GM19455 (cell line): ENCODE measurements around the gene EXD1.
"Not testable (repeated sequence)": the region's sequence is repeated elsewhere in the genome, so short reads cannot be mapped to it uniquely, and the experiment has no call there.

ENCODE experiments used
- ATAC-seq: cut with Tn5 transposase; IDR thresholded peaks from one replicate; pipeline ENCODE4 v1.9.1; 2021; ENCODE audit not compliant: unreplicated experiment

Gene EXD1

GRCh38 chr15:41150279-41150678, 80.3 kb downstream of the EXD1 start:
- no peak for ATAC-seq

- no peak for ATAC-seq
Observed at GRCh38 chr15:41148065-41148464, 82.5 kb downstream of the EXD1 start.

- no peak for ATAC-seq
Observed at GRCh38 chr15:41139619-41140018, 90.9 kb downstream of the EXD1 start.

- not testable (repeated sequence) for ATAC-seq
Observed at GRCh38 chr15:41139112-41139511, 91.4 kb downstream of the EXD1 start.

- not testable (repeated sequence) for ATAC-seq
Observed at GRCh38 chr15:41135580-41135979, 95.0 kb downstream of the EXD1 start.

- ATAC-seq, result no peak
Observed at GRCh38 chr15:41133454-41133853, 97.1 kb downstream of the EXD1 start.
